ENCODE data around the gene LRGUK. TPM values are rescaled to one million over a fixed set of nuclear protein-coding genes. Genes with fewer than 3 reads are reported as not detected.

The LRGUK gene
- total RNA-seq, 1 experiment from 2014 or later, result 0.49 TPM

GRCh38 chr7:134212576-134213546 is 85.7 kb downstream of the LRGUK start:
- H3K79me2 ChIP-seq (ENCODE audit: insufficient read depth, low read length), result no peaks in the 10 kb centered on the region
- no peak overlapping the region for H3K27ac ChIP-seq (ENCODE audit: low read depth, low read length)
- no TSS peak for BruUV-seq (replicated peaks)
- H3K9me3 ChIP-seq (ENCODE audit: control insufficient read depth in 1 of 2, insufficient read depth in 1 of 2, low read depth in 1 of 2, low read length in 2 of 2), result no peaks in the 10 kb centered on the region
- TF ChIP-seq, protein P1, sequence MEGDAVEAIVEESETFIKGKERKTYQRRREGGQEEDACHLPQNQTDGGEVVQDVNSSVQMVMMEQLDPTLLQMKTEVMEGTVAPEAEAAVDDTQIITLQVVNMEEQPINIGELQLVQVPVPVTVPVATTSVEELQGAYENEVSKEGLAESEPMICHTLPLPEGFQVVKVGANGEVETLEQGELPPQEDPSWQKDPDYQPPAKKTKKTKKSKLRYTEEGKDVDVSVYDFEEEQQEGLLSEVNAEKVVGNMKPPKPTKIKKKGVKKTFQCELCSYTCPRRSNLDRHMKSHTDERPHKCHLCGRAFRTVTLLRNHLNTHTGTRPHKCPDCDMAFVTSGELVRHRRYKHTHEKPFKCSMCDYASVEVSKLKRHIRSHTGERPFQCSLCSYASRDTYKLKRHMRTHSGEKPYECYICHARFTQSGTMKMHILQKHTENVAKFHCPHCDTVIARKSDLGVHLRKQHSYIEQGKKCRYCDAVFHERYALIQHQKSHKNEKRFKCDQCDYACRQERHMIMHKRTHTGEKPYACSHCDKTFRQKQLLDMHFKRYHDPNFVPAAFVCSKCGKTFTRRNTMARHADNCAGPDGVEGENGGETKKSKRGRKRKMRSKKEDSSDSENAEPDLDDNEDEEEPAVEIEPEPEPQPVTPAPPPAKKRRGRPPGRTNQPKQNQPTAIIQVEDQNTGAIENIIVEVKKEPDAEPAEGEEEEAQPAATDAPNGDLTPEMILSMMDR (IDR thresholded peaks at IDR 0.05 in 2 of 3, conservative IDR thresholded peaks at IDR 0.05 in 1 of 3; ENCODE audit: borderline replicate concordance in 1 of 3, insufficient read depth in 1 of 3, low read depth in 2 of 3, low read length in 2 of 3), result no peak
- TF ChIP-seq JUND (IDR thresholded peaks at IDR 0.05), result no peak
- TF ChIP-seq POLR2AphosphoS5 (IDR thresholded peaks at IDR 0.05; ENCODE audit: low read depth, low read length), result no peak
- no peak for TF ChIP-seq ATF3 (IDR thresholded peaks at IDR 0.05)
- no peak for TF ChIP-seq ZFX (IDR thresholded peaks at IDR 0.05)
- TF ChIP-seq EGR1 (IDR thresholded peaks at IDR 0.05; ENCODE audit: low read depth), result no peak
- TF ChIP-seq RAD21 (IDR thresholded peaks at IDR 0.05; ENCODE audit: low read depth), result no peak
- TF ChIP-seq, protein P2, sequence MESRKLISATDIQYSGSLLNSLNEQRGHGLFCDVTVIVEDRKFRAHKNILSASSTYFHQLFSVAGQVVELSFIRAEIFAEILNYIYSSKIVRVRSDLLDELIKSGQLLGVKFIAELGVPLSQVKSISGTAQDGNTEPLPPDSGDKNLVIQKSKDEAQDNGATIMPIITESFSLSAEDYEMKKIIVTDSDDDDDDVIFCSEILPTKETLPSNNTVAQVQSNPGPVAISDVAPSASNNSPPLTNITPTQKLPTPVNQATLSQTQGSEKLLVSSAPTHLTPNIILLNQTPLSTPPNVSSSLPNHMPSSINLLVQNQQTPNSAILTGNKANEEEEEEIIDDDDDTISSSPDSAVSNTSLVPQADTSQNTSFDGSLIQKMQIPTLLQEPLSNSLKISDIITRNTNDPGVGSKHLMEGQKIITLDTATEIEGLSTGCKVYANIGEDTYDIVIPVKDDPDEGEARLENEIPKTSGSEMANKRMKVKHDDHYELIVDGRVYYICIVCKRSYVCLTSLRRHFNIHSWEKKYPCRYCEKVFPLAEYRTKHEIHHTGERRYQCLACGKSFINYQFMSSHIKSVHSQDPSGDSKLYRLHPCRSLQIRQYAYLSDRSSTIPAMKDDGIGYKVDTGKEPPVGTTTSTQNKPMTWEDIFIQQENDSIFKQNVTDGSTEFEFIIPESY (IDR thresholded peaks at IDR 0.05; ENCODE audit: extremely low read depth, insufficient replicate concordance, low read length), result no peak
- no peak for TF ChIP-seq SP1 (IDR thresholded peaks at IDR 0.05; ENCODE audit: low read depth)
- H3K4me1 ChIP-seq (ENCODE audit: control insufficient read depth in 1 of 2, insufficient read depth in 2 of 2, low read length in 2 of 2), result no peaks in the 10 kb centered on the region
- ChIA-PET POLR2A (no interaction called here), RAD21 (ENCODE audit: low non-redundant PET in 1 of 2, low total read pairs in 2 of 2, uncharacterized antibody in 2 of 2, unreplicated experiment in 2 of 2) (no interaction called here), CTCF (interaction anchor here (0.5 kb wide), 1 partner anchor 358 kb away, joined by 3 read pairs; no protein-coding TSS in a partner anchor)
- no peak overlapping the region for H3K9ac ChIP-seq (ENCODE audit: low read length)
- DNase-seq (ENCODE audit: low read depth, low spot score), result no peak
- ATAC-seq, result no peak
- H3K27me3 ChIP-seq (ENCODE audit: insufficient read depth, low read length), result no peaks in the 10 kb centered on the region
- no peaks in the 10 kb centered on the region for H3K9me2 ChIP-seq (ENCODE audit: insufficient read depth)
- H4K20me1 ChIP-seq (ENCODE audit: insufficient read depth), result no peaks in the 10 kb centered on the region
- H3K36me3 ChIP-seq (ENCODE audit: control insufficient read depth in 1 of 2, insufficient read depth in 2 of 2, low read length in 2 of 2), result no peaks in the 10 kb centered on the region
- H3K4me2 ChIP-seq (ENCODE audit: low read length), result no peak overlapping the region
- intact Hi-C loops (cut with micrococcal nuclease), result no loop called here
- no peak overlapping the region for H3K4me3 ChIP-seq (replicated peaks in 1 of 2; ENCODE audit: low read depth in 1 of 2, low read length in 2 of 2)
- H2AFZ ChIP-seq (ENCODE audit: low read depth, low read length, poor library complexity, severe bottlenecking), result no peak overlapping the region

All from HCT116 (cell line).